HG02870 (cell line): ENCODE measurements around the gene PLSCR5.

Source experiments
- ATAC-seq: cut with Tn5 transposase; IDR thresholded peaks from one replicate; pipeline ENCODE4 v1.9.1; 2021; ENCODE audit warnings: mild to moderate bottlenecking, moderate library complexity; ENCODE audit not compliant: unreplicated experiment

The PLSCR5 gene

GRCh38 chr3:146605106-146605505 is at the start of gene PLSCR5:
PLSCR5 (minus strand) TSS chr3:146605346; CDS start chr3:146605212, 134 bp downstream.
- ATAC-seq: no peak

- ATAC-seq: no peak
Measured at GRCh38 chr3:146653978-146654377, 48.8 kb upstream of the PLSCR5 start.

GRCh38 chr3:146650691-146651442 is 45.7 kb upstream of the PLSCR5 start:
- ATAC-seq: no peak

- ATAC-seq: no peak
Measured at GRCh38 chr3:146646261-146646660, 41.1 kb upstream of the PLSCR5 start.

- peak; percentile 89 for ATAC-seq
Measured at GRCh38 chr3:146640955-146641867, 36.1 kb upstream of the PLSCR5 start.

GRCh38 chr3:146640361-146640760 is 35.2 kb upstream of the PLSCR5 start:
- ATAC-seq: no peak

- ATAC-seq: no peak
Measured at GRCh38 chr3:146638718-146639117, 33.6 kb upstream of the PLSCR5 start.

- no peak for ATAC-seq
Measured at GRCh38 chr3:146637871-146638270, 32.7 kb upstream of the PLSCR5 start.

- ATAC-seq: no peak
Measured at GRCh38 chr3:146636881-146637280, 31.7 kb upstream of the PLSCR5 start.

- ATAC-seq: no peak
Measured at GRCh38 chr3:146634346-146634745, 29.2 kb upstream of the PLSCR5 start.

- ATAC-seq: no peak
Measured at GRCh38 chr3:146628671-146629070, 23.5 kb upstream of the PLSCR5 start.

GRCh38 chr3:146626403-146627122 is 21.4 kb upstream of the PLSCR5 start:
- ATAC-seq: no peak

- ATAC-seq: peak; percentile 69
Measured at GRCh38 chr3:146625186-146625775, 20.1 kb upstream of the PLSCR5 start.

GRCh38 chr3:146621723-146622122 is 16.6 kb upstream of the PLSCR5 start:
- no peak for ATAC-seq

- ATAC-seq: no peak
Measured at GRCh38 chr3:146612015-146612414, 6.9 kb upstream of the PLSCR5 start.

- ATAC-seq: no peak
Measured at GRCh38 chr3:146611096-146611495, 6.0 kb upstream of the PLSCR5 start.

GRCh38 chr3:146598535-146598934 is 6.6 kb downstream of the PLSCR5 start:
- ATAC-seq: no peak

GRCh38 chr3:146594843-146595482 is 10.2 kb downstream of the PLSCR5 start:
- ATAC-seq: no peak

GRCh38 chr3:146593776-146594175 is 11.4 kb downstream of the PLSCR5 start:
- ATAC-seq: no peak

- ATAC-seq: no peak
Measured at GRCh38 chr3:146590521-146590920, 14.6 kb downstream of the PLSCR5 start.
